Measurements from ENCODE around the gene LEKR1.

GRCh38 chr3:156795890-156796481 lies 30.2 kb upstream of the LEKR1 start:
- TF ChIP-seq CTCF (conservative IDR thresholded peaks at IDR 0.05; ENCODE audit: low read depth, low read length) (no peak), EZH2 (IDR thresholded peaks at IDR 0.05; ENCODE audit: borderline replicate concordance, low read depth, low read length, poor library complexity, severe bottlenecking) (no peak)

Measured in A673 (cell line).